B cell (primary cell): ENCODE data around the gene FBXO15. TPM values are rescaled to one million over a fixed set of nuclear protein-coding genes. Genes with fewer than 3 reads are reported as not detected.

ENCODE experiments used
- ATAC-seq: fragments of 200-7000 bp; cut with Tn5 transposase; one replicate; pipeline ENCODE4 v1.10.0; 2021; ENCODE audit warnings: low read depth, mild to moderate bottlenecking, moderate number of reproducible peaks, moderate library complexity
- CTCF ChIA-PET: fragments of 350-600 bp; sonication (Branson Sonifier 250); formaldehyde crosslinking; loops from one replicate; lab custom pipeline; 2021; ENCODE audit warnings: antibody characterized with exemption, inconsistent platforms; lab: Charles Lee
- POLR2A ChIA-PET: fragments of 350-600 bp; sonication (Branson Sonifier 250); formaldehyde crosslinking; loops from one replicate; lab custom pipeline; 2021; ENCODE audit warnings: antibody characterized with exemption; lab: Charles Lee
- DNase-seq: peaks from one replicate; pipeline ENCODE4 v3.0.0; 2013
- H2AFZ ChIP-seq: 2 replicates; pipeline ENCODE4 v1.6.1; 2012; ENCODE audit warnings: mild to moderate bottlenecking, low read depth, low read length; ENCODE audit not compliant: insufficient read depth, poor library complexity, severe bottlenecking
- H3K27ac ChIP-seq, 2 donors: 1 replicate in 1 of 2; 2 replicates in 1 of 2; pipeline ENCODE4 v1.5.1; 2012 to 2013; ENCODE audit warnings: low read length in 2 of 2, mild to moderate bottlenecking in 2 of 2, moderate library complexity in 1 of 2
- H3K27me3 ChIP-seq, 4 experiments: fragments of 200-600 bp in 1 of 4; sonication (generic) in 1 of 4; replicated peaks in 1 of 4; 1 replicate in 2 of 4; 2 replicates in 2 of 4; pipeline versions ENCODE4 v1.6.1 to v1.7.0; 2013 to 2016; ENCODE audit warnings: low read length in 3 of 4, mild to moderate bottlenecking in 2 of 4, mixed read lengths in 1 of 4, moderate library complexity in 1 of 4; ENCODE audit not compliant: insufficient read depth in 4 of 4, control insufficient read depth in 3 of 4; ENCODE audit errors: control extremely low read depth in 1 of 4
- H3K36me3 ChIP-seq, 2 experiments: replicated peaks in 1 of 2; 1 replicate in 1 of 2; 2 replicates in 1 of 2; pipeline versions ENCODE4 v1.6.1 to v1.7.1; 2013; ENCODE audit warnings: low read length in 1 of 2; ENCODE audit not compliant: insufficient read depth in 2 of 2, control insufficient read depth in 1 of 2; ENCODE audit errors: control extremely low read depth in 1 of 2, extremely low read depth in 1 of 2
- H3K4me1 ChIP-seq, 2 donors: fragments of 200-600 bp in 1 of 2; sonication (generic) in 1 of 2; 1 replicate in 1 of 2; 2 replicates in 1 of 2; pipeline versions ENCODE4 v1.5.1 to v1.6.1; 2013 to 2017; ENCODE audit warnings: low read length in 2 of 2; ENCODE audit not compliant: control insufficient read depth in 2 of 2, insufficient read depth in 2 of 2
- H3K4me2 ChIP-seq: replicated peaks from 2 replicates; pipeline ENCODE3; 2012; ENCODE audit warnings: mild to moderate bottlenecking, low read depth, low read length; ENCODE audit not compliant: poor library complexity, severe bottlenecking
- H3K4me3 ChIP-seq, 5 experiments: fragments of 200-600 bp in 1 of 5; sonication (generic) in 1 of 5; 1 replicate in 3 of 5; 2 replicates in 2 of 5; pipeline versions ENCODE4 v1.5.1 to v1.7.0; 2011 to 2016; ENCODE audit warnings: low read length in 4 of 5, mild to moderate bottlenecking in 4 of 5, low read depth in 2 of 5, control low read depth in 1 of 5, moderate library complexity in 1 of 5; ENCODE audit not compliant: insufficient read depth in 1 of 5; ENCODE audit errors: control extremely low read depth in 1 of 5, extremely low read depth in 1 of 5
- H3K79me2 ChIP-seq: fragments of 200-600 bp; sonication (generic); one replicate; pipeline ENCODE4 v1.6.0; 2016; ENCODE audit warnings: low read length; ENCODE audit not compliant: control insufficient read depth, insufficient read depth
- H3K9ac ChIP-seq: fragments of 200-600 bp; sonication (generic); 2 replicates; pipeline ENCODE4 v1.6.1; 2017; ENCODE audit warnings: mild to moderate bottlenecking, low read length, moderate library complexity
- H3K9me3 ChIP-seq, 3 donors: one replicate each; pipeline versions ENCODE4 v1.6.1 to v1.7.1; 2013; ENCODE audit warnings: low read length in 2 of 3; ENCODE audit not compliant: control insufficient read depth in 2 of 3, insufficient read depth in 1 of 3; ENCODE audit errors: control extremely low read depth in 1 of 3
- H4K20me1 ChIP-seq: 2 replicates; pipeline ENCODE4 v1.6.0; 2012; ENCODE audit warnings: mild to moderate bottlenecking, low read length; ENCODE audit not compliant: insufficient read depth, control insufficient read depth, poor library complexity, severe bottlenecking
- H3K27ac Mint-ChIP-seq: one replicate; pipeline ENCODE4 v1.8.0; 2021; ENCODE audit warnings: mixed read lengths
- H3K27me3 Mint-ChIP-seq: one replicate; pipeline ENCODE4 v1.8.0; 2021; ENCODE audit warnings: mixed read lengths
- H3K4me1 Mint-ChIP-seq: one replicate; pipeline ENCODE4 v1.8.0; 2021; ENCODE audit warnings: mixed read lengths
- H3K4me3 Mint-ChIP-seq: one replicate; pipeline ENCODE4 v1.8.0; 2021; ENCODE audit warnings: mixed read lengths
- H3K9me3 Mint-ChIP-seq: one replicate; pipeline ENCODE4 v1.8.0; 2022; ENCODE audit warnings: mixed read lengths; ENCODE audit not compliant: insufficient read depth
- EZH2 ChIP-seq: IDR thresholded peaks from 2 replicates; pipeline ENCODE4 v1.6.1; 2012; ENCODE audit warnings: borderline replicate concordance, low read depth, mild to moderate bottlenecking, moderate library complexity, low read length; ENCODE audit not compliant: insufficient read depth, poor library complexity, severe bottlenecking
- WGBS: methylation state at CpG from one replicate; pipeline ENCODE4 v1.1.5; 2013; ENCODE audit warnings: missing lambda C conversion rate; ENCODE audit not compliant: insufficient coverage; 5-methylcytosine and 5-hydroxymethylcytosine counted together
- intact Hi-C: fragments of 100-400 bp; cut with micrococcal nuclease; formaldehyde crosslinking; loops from one replicate; pipeline ENCODE4 v1.10.0; 2022
- polyA plus RNA-seq: library from polyadenylated mRNA; depleted of rRNA; stranded (reverse); fragments of >200 nt; gene quantifications from 2 replicates; pipeline ENCODE4 v1.2.3, GENCODE V29; 2012
- total RNA-seq, 2 donors: library from RNA; stranded (reverse); fragments of 120-200 nt in 1 of 2; gene quantifications; 1 replicate in 1 of 2; 2 replicates in 1 of 2; pipeline versions ENCODE4 v1.2.3 to v1.2.4, GENCODE V29; 2013 to 2022
- TF ChIP-seq, protein P1 (sequence below): fragments of 200-600 bp; IDR thresholded peaks from one replicate; pipeline ENCODE4 v1.8.0; 2022; ENCODE audit warnings: antibody characterized with exemption, mild to moderate bottlenecking

FBXO15 gene
- total and polyA plus RNA-seq, 2 donors (not counting 1 experiment from before 2014, with no cell fraction given), result 1.6 to 4.1 TPM

DNA sequence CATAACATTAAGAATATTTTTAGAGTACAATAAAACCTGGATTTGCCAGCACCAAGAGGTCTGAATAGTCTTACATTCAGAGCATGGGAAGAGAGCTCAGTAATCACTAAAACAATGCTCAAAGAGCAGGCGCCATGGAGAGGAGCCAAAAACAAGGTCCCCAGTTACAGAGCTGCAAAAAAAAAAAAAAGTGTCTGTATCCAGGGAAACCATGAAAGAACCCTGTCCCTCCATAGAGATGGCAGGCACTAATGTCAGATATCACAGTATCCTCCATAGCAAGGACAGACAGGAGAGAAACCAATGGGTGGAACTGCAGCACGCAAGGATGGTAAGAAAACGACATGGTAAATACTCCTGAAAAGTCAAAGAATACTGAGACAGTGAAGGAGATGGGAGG, 19.5 kb downstream of the FBXO15 start:
- POLR2A ChIA-PET, result no interaction called here
- H3K9me3 ChIP-seq, result no peaks in the 10 kb centered on the region
- no peak overlapping the region for H3K9ac ChIP-seq
- no peak for TF ChIP-seq EZH2
- intact Hi-C loops, result no loop called here
- H3K27ac Mint-ChIP-seq, result no peak overlapping the region
- H3K4me3 Mint-ChIP-seq, result no peak overlapping the region
- DNase-seq (no peak), ATAC-seq (no peak)
- H3K4me1 ChIP-seq, result no peaks in the 10 kb centered on the region
- no peaks in the 10 kb centered on the region for H3K79me2 ChIP-seq
- no peaks in the 10 kb centered on the region for H3K27me3 Mint-ChIP-seq
- H2AFZ ChIP-seq, result no peak overlapping the region
- no peaks in the 10 kb centered on the region for H3K9me3 Mint-ChIP-seq
- no peak overlapping the region for H3K4me3 ChIP-seq
- no peaks in the 10 kb centered on the region for H3K36me3 ChIP-seq
- H3K4me1 Mint-ChIP-seq, result no peaks in the 10 kb centered on the region
- H4K20me1 ChIP-seq, result no peaks in the 10 kb centered on the region
- H3K4me2 ChIP-seq, result no peak overlapping the region
- H3K27ac ChIP-seq, result no peak overlapping the region
- CTCF ChIA-PET, result no interaction called here
- H3K27me3 ChIP-seq, result no peaks in the 10 kb centered on the region
- no CpG with 5 or more reads among the region's 3 CpGs for WGBS

DNA sequence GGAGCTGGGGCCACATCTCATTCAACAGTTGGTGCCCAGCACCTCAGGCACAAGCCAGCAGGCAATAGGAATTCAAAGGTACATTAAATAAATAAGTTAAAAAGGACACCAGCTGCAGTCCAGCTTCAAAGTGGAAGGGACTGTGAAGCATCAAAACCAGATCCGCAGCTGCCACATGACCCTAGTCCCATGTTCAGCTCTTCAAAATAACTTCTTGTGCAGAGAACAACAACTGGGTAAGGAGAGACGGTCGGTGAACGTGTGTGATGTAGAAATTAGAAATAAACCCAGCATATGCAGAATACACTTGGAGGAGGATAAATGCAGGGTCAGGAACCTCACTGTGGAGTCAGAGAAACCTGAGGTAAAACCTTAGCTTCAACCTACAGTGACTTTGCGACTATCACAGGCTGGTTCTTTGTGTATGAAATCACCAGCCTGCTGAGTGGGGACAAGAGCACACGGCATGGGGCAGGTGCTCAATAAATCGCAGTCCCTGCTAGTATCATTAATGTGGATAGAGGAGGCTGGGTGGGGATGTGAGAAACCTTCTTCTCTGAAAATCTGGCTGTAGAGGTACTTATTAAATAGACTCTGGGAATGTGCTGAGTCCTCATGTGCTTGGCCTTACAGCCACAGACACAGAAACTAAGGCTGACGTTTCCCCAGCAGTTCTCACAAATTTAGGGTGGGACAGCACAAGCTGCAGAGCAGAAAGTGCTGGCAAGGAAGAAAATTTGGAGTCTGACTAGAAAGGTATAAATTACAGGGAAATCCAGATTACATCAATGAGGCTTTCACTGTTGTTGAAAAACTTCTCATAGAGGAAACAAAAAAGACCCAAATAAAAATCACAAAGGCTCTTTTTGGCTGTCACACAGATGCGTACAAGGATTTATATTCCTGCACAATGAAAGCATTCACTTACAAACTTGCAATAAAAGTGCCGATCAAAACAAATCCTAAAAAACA, 20.7 kb downstream of the FBXO15 start:
- ATAC-seq (no peak), DNase-seq (no peak)
- H3K4me1 ChIP-seq, result no peaks in the 10 kb centered on the region
- Mint-ChIP-seq H3K9me3 (no peaks in the 10 kb centered on the region), H3K4me3 (no peak overlapping the region), H3K27me3 (no peaks in the 10 kb centered on the region), H3K27ac (no peak overlapping the region), H3K4me1 (no peaks in the 10 kb centered on the region)
- H4K20me1 ChIP-seq, result no peaks in the 10 kb centered on the region
- ChIA-PET POLR2A (no interaction called here), CTCF (no interaction called here)
- H2AFZ ChIP-seq, result no peak overlapping the region
- no peaks in the 10 kb centered on the region for H3K27me3 ChIP-seq
- H3K27ac ChIP-seq, result no peak overlapping the region
- no peaks in the 10 kb centered on the region for H3K9me3 ChIP-seq
- no peak for TF ChIP-seq EZH2
- TF ChIP-seq, protein P1, sequence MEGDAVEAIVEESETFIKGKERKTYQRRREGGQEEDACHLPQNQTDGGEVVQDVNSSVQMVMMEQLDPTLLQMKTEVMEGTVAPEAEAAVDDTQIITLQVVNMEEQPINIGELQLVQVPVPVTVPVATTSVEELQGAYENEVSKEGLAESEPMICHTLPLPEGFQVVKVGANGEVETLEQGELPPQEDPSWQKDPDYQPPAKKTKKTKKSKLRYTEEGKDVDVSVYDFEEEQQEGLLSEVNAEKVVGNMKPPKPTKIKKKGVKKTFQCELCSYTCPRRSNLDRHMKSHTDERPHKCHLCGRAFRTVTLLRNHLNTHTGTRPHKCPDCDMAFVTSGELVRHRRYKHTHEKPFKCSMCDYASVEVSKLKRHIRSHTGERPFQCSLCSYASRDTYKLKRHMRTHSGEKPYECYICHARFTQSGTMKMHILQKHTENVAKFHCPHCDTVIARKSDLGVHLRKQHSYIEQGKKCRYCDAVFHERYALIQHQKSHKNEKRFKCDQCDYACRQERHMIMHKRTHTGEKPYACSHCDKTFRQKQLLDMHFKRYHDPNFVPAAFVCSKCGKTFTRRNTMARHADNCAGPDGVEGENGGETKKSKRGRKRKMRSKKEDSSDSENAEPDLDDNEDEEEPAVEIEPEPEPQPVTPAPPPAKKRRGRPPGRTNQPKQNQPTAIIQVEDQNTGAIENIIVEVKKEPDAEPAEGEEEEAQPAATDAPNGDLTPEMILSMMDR, result no peak
- H3K36me3 ChIP-seq, result no peaks in the 10 kb centered on the region
- 90% methylated on average over 6 of the region's 10 CpGs for WGBS
- H3K9ac ChIP-seq, result no peak overlapping the region
- intact Hi-C loops, result no loop called here
- no peak overlapping the region for H3K4me2 ChIP-seq
- no peaks in the 10 kb centered on the region for H3K79me2 ChIP-seq
- H3K4me3 ChIP-seq, result no peak overlapping the region
